T-helper 1 cell treated with Interleukin-12 subunit alpha and Interleukin-12 subunit beta and Interleukin-4 antibody, amounts not matched to agents 30 μg/mL and 1 μg/mL, for 36 hours (primary cell): ENCODE results near the gene HLCS.

ENCODE experiments used
- H3K27ac Mint-ChIP-seq: one replicate; pipeline ENCODE4 v1.8.0; 2021; ENCODE audit warnings: mild to moderate bottlenecking, mixed read lengths
- H3K27me3 Mint-ChIP-seq: one replicate; pipeline ENCODE4 v1.8.0; 2021; ENCODE audit warnings: low read depth, mixed read lengths
- H3K36me3 Mint-ChIP-seq: one replicate; pipeline ENCODE4 v1.8.0; 2021; ENCODE audit warnings: low read depth, mixed read lengths
- H3K4me1 Mint-ChIP-seq: one replicate; pipeline ENCODE4 v1.8.0; 2021; ENCODE audit warnings: low read depth, mixed read lengths
- H3K4me3 Mint-ChIP-seq: one replicate; pipeline ENCODE4 v1.8.0; 2021; ENCODE audit warnings: mild to moderate bottlenecking, moderate library complexity, mixed read lengths
- H3K9me3 Mint-ChIP-seq: one replicate; pipeline ENCODE4 v1.8.0; 2021; ENCODE audit warnings: mixed read lengths

Gene HLCS

GRCh38 chr21:36852293-36852692, 114.2 kb downstream of the HLCS start:
- peaks cover 8% of the 10 kb centered on the region for H3K4me1 Mint-ChIP-seq
- no peak overlapping the region for H3K27ac Mint-ChIP-seq
- H3K4me3 Mint-ChIP-seq = no peak overlapping the region
- H3K9me3 Mint-ChIP-seq = no peaks in the 10 kb centered on the region
- no peaks in the 10 kb centered on the region for H3K27me3 Mint-ChIP-seq
- no peaks in the 10 kb centered on the region for H3K36me3 Mint-ChIP-seq

DNA sequence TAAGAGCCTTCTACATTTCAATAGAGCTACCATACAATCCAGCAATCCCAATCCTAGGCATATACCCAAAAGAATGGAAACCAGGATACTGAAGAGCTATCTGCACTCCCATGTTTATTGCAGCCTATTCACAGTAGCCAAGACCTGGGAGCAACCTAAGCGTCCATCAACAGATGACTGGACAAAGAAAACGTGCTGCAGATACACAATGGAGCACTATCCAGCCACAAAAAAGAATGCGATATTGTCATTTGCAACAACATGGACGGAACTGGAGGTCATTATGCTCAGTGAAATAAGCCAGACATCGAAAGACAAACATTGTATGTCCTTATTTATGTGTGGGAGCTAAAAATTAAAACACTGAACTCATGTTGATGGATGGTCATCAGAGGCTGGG, 115.3 kb downstream of the HLCS start:
- Mint-ChIP-seq H3K4me3 (no peak overlapping the region), H3K4me1 (peaks cover 8% of the 10 kb centered on the region), H3K27ac (no peak overlapping the region), H3K9me3 (no peaks in the 10 kb centered on the region), H3K36me3 (no peaks in the 10 kb centered on the region), H3K27me3 (no peaks in the 10 kb centered on the region)

- H3K4me1 Mint-ChIP-seq = peaks cover 8% of the 10 kb centered on the region
- H3K36me3 Mint-ChIP-seq = no peaks in the 10 kb centered on the region
- H3K27me3 Mint-ChIP-seq = no peaks in the 10 kb centered on the region
- no peaks in the 10 kb centered on the region for H3K9me3 Mint-ChIP-seq
- H3K4me3 Mint-ChIP-seq = no peak overlapping the region
- no peak overlapping the region for H3K27ac Mint-ChIP-seq
Observed at GRCh38 chr21:36850372-36850771, 116.1 kb downstream of the HLCS start.

DNA sequence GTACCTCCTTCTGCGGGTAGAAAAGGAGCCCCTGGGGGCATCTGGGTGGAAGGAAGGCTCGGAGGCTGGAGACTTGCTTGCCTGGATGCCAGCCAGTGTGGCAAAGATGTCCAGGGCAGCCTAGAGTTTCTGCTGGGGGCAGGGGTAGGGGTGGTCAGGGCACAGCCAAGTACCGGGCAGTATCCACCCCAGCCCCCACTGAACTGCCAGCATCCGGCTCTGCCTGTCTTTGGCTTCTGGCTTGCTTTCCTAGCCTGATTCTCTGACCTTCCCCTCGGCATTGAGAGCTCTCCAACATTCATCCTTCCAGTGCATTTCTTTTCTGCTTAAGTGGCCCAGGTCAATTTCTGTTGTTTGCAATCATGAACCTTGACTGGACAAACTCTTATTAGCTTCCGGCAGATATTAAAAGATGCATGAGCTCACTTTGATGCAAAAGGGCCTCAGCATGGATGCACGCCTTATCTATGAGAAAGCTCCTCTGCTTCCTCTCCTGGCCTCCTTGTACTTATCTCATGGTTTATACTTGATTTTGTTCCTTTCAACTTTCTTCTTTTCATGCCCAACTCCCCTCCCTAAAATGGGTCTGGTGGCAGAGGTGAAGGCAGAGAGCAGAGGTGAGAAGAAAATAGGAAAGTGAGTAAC, 116.9 kb downstream of the HLCS start:
- no peaks in the 10 kb centered on the region for H3K9me3 Mint-ChIP-seq
- H3K4me1 Mint-ChIP-seq = peaks cover 6% of the 10 kb centered on the region
- H3K4me3 Mint-ChIP-seq = no peak overlapping the region
- no peaks in the 10 kb centered on the region for H3K27me3 Mint-ChIP-seq
- no peak overlapping the region for H3K27ac Mint-ChIP-seq
- H3K36me3 Mint-ChIP-seq = no peaks in the 10 kb centered on the region

DNA sequence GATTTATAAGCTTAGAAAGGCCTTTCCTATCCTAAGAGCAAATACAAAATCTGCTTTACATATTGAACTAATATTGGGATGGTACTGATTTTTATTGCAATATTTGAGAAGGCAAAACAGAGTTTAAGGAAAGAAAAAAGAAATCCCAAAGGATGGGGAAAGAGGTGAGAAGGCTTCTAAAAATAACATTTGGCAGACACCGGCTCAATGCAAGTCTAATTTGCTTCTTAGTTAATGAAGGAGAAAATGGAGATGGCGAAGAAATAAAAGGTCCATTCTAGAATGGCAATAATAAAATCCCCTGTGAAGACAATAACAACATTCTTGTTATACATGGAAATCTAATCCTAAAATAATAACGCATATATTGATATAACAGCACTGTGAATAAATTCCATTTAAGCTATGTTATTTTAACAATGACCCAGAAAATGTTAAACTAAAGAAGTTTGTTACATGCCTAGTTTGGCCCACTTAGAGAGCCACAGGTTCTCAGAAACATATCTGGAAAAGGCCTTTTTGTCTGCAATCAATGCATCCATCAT, 117.7 kb downstream of the HLCS start:
- H3K4me1 Mint-ChIP-seq = peaks cover 1% of the 10 kb centered on the region
- no peaks in the 10 kb centered on the region for H3K36me3 Mint-ChIP-seq
- no peak overlapping the region for H3K4me3 Mint-ChIP-seq
- H3K27ac Mint-ChIP-seq = no peak overlapping the region
- H3K9me3 Mint-ChIP-seq = no peaks in the 10 kb centered on the region
- H3K27me3 Mint-ChIP-seq = no peaks in the 10 kb centered on the region

DNA sequence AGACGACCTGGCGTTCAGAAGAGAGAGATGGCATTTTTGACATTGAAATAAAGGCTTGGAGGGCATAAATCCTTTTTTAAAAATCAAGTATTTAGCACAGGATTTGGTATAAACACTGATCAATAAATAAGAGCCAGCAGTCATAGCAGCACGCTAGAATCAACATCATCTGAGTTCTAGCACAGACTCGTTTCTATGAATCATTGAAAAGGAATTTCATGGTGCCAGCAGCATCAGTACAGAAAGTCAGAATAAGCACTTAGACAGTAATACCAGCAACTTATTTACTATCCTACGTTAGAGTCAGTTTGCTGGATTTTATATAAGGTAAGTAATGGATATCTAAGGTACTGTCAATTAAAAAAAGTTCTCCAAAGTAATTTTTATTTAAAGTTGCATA, 119.3 kb downstream of the HLCS start:
- H3K4me3 Mint-ChIP-seq = no peak overlapping the region
- no peaks in the 10 kb centered on the region for H3K27me3 Mint-ChIP-seq
- H3K9me3 Mint-ChIP-seq = no peaks in the 10 kb centered on the region
- no peak overlapping the region for H3K27ac Mint-ChIP-seq
- no peaks in the 10 kb centered on the region for H3K4me1 Mint-ChIP-seq
- no peaks in the 10 kb centered on the region for H3K36me3 Mint-ChIP-seq

- no peak overlapping the region for H3K4me3 Mint-ChIP-seq
- no peaks in the 10 kb centered on the region for H3K36me3 Mint-ChIP-seq
- no peaks in the 10 kb centered on the region for H3K4me1 Mint-ChIP-seq
- no peak overlapping the region for H3K27ac Mint-ChIP-seq
- H3K9me3 Mint-ChIP-seq = no peaks in the 10 kb centered on the region
- no peaks in the 10 kb centered on the region for H3K27me3 Mint-ChIP-seq
Observed at GRCh38 chr21:36846631-36847030, 119.8 kb downstream of the HLCS start.

- Mint-ChIP-seq H3K9me3 (no peaks in the 10 kb centered on the region), H3K4me3 (no peak overlapping the region), H3K4me1 (no peaks in the 10 kb centered on the region), H3K27ac (no peak overlapping the region), H3K36me3 (no peaks in the 10 kb centered on the region), H3K27me3 (no peaks in the 10 kb centered on the region)
Observed at GRCh38 chr21:36845790-36846189, 120.7 kb downstream of the HLCS start.

DNA sequence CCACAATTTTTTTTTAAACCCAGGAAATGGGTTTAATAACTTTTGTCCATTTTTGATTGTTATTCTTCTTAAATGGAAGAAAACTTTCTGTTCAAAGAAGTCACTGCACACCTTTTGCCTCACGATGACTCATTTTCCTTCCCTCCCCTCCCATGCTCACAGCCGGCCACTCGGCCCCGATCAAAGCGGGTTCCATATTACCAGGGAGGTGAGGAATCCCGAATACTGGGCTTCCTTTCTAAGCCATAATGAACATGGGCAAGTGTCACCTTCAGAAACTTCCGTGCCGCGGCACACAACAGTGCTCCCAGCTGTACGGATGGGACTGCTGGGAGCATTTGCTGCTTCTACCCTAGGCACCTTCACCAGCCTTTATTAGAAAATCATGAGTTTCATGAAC, 121.4 kb downstream of the HLCS start:
- Mint-ChIP-seq H3K36me3 (no peaks in the 10 kb centered on the region), H3K27ac (no peak overlapping the region), H3K4me1 (no peaks in the 10 kb centered on the region), H3K9me3 (no peaks in the 10 kb centered on the region), H3K4me3 (no peak overlapping the region), H3K27me3 (no peaks in the 10 kb centered on the region)

GRCh38 chr21:36841866-36842265, 124.6 kb downstream of the HLCS start:
- H3K4me3 Mint-ChIP-seq = no peak overlapping the region
- H3K36me3 Mint-ChIP-seq = no peaks in the 10 kb centered on the region
- no peak overlapping the region for H3K27ac Mint-ChIP-seq
- no peaks in the 10 kb centered on the region for H3K27me3 Mint-ChIP-seq
- H3K9me3 Mint-ChIP-seq = no peaks in the 10 kb centered on the region
- no peaks in the 10 kb centered on the region for H3K4me1 Mint-ChIP-seq

DNA sequence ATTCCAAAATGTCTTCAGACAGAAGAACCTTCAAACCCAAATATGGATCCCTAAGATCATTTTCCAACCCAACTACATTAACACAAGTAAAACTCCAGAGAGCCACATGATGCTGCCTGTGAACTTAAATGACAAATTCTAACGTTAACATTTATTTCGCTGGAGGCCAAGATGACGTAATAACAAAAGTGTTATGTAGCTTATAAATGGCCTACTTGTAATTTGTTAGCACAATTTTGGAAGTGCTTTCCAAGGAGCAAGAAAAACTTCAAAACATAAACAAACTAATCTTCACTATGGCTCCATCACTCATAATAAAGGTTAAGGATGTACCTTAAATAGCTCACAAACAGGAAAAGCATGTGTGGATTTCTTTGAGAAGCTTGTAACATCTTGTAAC, 126.7 kb downstream of the HLCS start:
- Mint-ChIP-seq H3K27me3 (no peaks in the 10 kb centered on the region), H3K27ac (no peak overlapping the region)

DNA sequence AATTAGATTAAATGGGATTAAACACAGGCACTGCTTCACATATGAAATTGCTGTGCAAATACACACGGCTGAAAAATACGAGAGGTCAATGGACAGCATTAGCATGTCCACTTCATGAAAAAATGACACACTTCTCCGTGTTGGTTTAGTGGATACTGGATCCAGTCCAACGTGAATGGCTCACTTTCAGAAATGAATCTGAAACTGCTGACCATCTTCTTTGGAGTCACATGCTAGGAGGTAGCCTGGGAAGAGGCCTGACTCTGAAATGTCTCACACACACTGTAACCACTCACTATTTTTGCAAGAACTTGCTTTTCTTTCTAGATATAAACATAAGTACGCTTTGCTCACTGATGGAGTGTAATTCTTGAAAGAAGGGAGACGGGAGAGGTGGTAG, 127.3 kb downstream of the HLCS start:
- Mint-ChIP-seq H3K4me3 (no peak overlapping the region), H3K27me3 (no peaks in the 10 kb centered on the region), H3K36me3 (no peaks in the 10 kb centered on the region), H3K4me1 (no peaks in the 10 kb centered on the region), H3K27ac (no peak overlapping the region), H3K9me3 (no peaks in the 10 kb centered on the region)

More for the DNA sequence above, 126.7 kb downstream of the HLCS start:
- H3K4me1 Mint-ChIP-seq = no peaks in the 10 kb centered on the region
- no peaks in the 10 kb centered on the region for H3K36me3 Mint-ChIP-seq
- no peaks in the 10 kb centered on the region for H3K9me3 Mint-ChIP-seq
- H3K4me3 Mint-ChIP-seq = no peak overlapping the region

- H3K9me3 Mint-ChIP-seq = no peaks in the 10 kb centered on the region
- H3K4me3 Mint-ChIP-seq = no peak overlapping the region
- H3K27me3 Mint-ChIP-seq = no peaks in the 10 kb centered on the region
- H3K4me1 Mint-ChIP-seq = no peaks in the 10 kb centered on the region
- H3K27ac Mint-ChIP-seq = no peak overlapping the region
- peaks cover 1% of the 10 kb centered on the region for H3K36me3 Mint-ChIP-seq
Observed at GRCh38 chr21:36835383-36835795, 131.1 kb downstream of the HLCS start.

- H3K4me3 Mint-ChIP-seq = no peak overlapping the region
- H3K4me1 Mint-ChIP-seq = no peaks in the 10 kb centered on the region
- H3K36me3 Mint-ChIP-seq = peaks cover 1% of the 10 kb centered on the region
- no peaks in the 10 kb centered on the region for H3K9me3 Mint-ChIP-seq
- H3K27me3 Mint-ChIP-seq = no peaks in the 10 kb centered on the region
- H3K27ac Mint-ChIP-seq = no peak overlapping the region
Observed at GRCh38 chr21:36834192-36834591, 132.3 kb downstream of the HLCS start.

GRCh38 chr21:36830100-36830499, 136.4 kb downstream of the HLCS start:
- H3K27ac Mint-ChIP-seq = no peak overlapping the region
- no peaks in the 10 kb centered on the region for H3K4me1 Mint-ChIP-seq
- H3K4me3 Mint-ChIP-seq = no peak overlapping the region
- no peaks in the 10 kb centered on the region for H3K27me3 Mint-ChIP-seq
- no peaks in the 10 kb centered on the region for H3K9me3 Mint-ChIP-seq
- H3K36me3 Mint-ChIP-seq = peaks cover 1% of the 10 kb centered on the region
